Natural killer cell (primary cell): ENCODE data around the gene ABCA12. TPM values are rescaled to one million over a fixed set of nuclear protein-coding genes. Genes with fewer than 3 reads are reported as not detected.

ENCODE experiments used
- ATAC-seq, 3 donors: fragments of 150-1000 bp in 2 of 3; fragments of 200-7000 bp in 1 of 3; cut with Tn5 transposase; 1 replicate in 1 of 3; 2 replicates in 2 of 3; pipeline ENCODE4 v1.10.0; 2021; ENCODE audit warnings: mild to moderate bottlenecking in 2 of 3, moderate library complexity in 2 of 3
- DNase-seq, 2 donors: peaks; one replicate each; pipeline versions ENCODE4 v3.0.0 to v3.0.0-alpha.2; 2013 to 2021; ENCODE audit warnings: mixed read lengths in 1 of 2
- H3K27ac ChIP-seq: one replicate; pipeline ENCODE4 v1.5.1; 2013; ENCODE audit warnings: mild to moderate bottlenecking, low read length
- H3K27me3 ChIP-seq: one replicate; pipeline ENCODE4 v1.6.1; 2013; ENCODE audit warnings: low read length; ENCODE audit not compliant: control insufficient read depth, insufficient read depth
- H3K36me3 ChIP-seq: one replicate; pipeline ENCODE4 v1.6.1; 2013; ENCODE audit warnings: low read length; ENCODE audit not compliant: control insufficient read depth, insufficient read depth
- H3K4me1 ChIP-seq: one replicate; pipeline ENCODE4 v1.6.1; 2013; ENCODE audit warnings: low read length; ENCODE audit not compliant: control insufficient read depth, insufficient read depth
- H3K4me3 ChIP-seq: one replicate; pipeline ENCODE4 v1.5.1; 2013; ENCODE audit warnings: low read length
- H3K9me3 ChIP-seq: one replicate; pipeline ENCODE4 v1.6.1; 2013; ENCODE audit warnings: low read length; ENCODE audit not compliant: control insufficient read depth, insufficient read depth
- H3K27ac Mint-ChIP-seq, 2 donors: one replicate each; pipeline ENCODE4 v1.8.0; 2022; ENCODE audit warnings: mild to moderate bottlenecking in 2 of 2, mixed read lengths in 2 of 2, moderate library complexity in 1 of 2
- H3K27me3 Mint-ChIP-seq, 2 donors: one replicate each; pipeline ENCODE4 v1.8.0; 2022; ENCODE audit warnings: low read depth in 2 of 2, mixed read lengths in 2 of 2
- H3K36me3 Mint-ChIP-seq: one replicate; pipeline ENCODE4 v1.8.0; 2022; ENCODE audit warnings: mixed read lengths
- H3K4me1 Mint-ChIP-seq, 2 donors: one replicate each; pipeline ENCODE4 v1.8.0; 2022; ENCODE audit warnings: mixed read lengths in 2 of 2
- H3K4me3 Mint-ChIP-seq: one replicate; pipeline ENCODE4 v1.8.0; 2022; ENCODE audit warnings: mild to moderate bottlenecking, moderate library complexity, mixed read lengths
- H3K9me3 Mint-ChIP-seq, 2 donors: one replicate each; pipeline ENCODE4 v1.8.0; 2022; ENCODE audit warnings: mixed read lengths in 2 of 2
- CTCF ChIP-seq: fragments of 200-600 bp; IDR thresholded peaks from one replicate; pipeline ENCODE4 v1.8.0; 2022; ENCODE audit warnings: antibody characterized with exemption
- WGBS: methylation state at CpG from one replicate; pipeline ENCODE4 v1.1.7; 2013; ENCODE audit warnings: missing lambda C conversion rate; ENCODE audit not compliant: insufficient coverage; 5-methylcytosine and 5-hydroxymethylcytosine counted together
- intact Hi-C: fragments of 100-400 bp; cut with micrococcal nuclease; formaldehyde crosslinking; loops from one replicate; pipeline ENCODE4 v1.14.2; 2022
- total RNA-seq, 4 donors: library from RNA; stranded (reverse); fragments of 120-200 nt in 1 of 4; gene quantifications; one replicate each; pipeline versions ENCODE4 v1.2.3 to v1.2.4, GENCODE V29; 2013 to 2022

Gene ABCA12
- total RNA-seq, 3 donors from 2014 or later (not counting 1 experiment from before 2014, with no cell fraction given) = not detected

DNA sequence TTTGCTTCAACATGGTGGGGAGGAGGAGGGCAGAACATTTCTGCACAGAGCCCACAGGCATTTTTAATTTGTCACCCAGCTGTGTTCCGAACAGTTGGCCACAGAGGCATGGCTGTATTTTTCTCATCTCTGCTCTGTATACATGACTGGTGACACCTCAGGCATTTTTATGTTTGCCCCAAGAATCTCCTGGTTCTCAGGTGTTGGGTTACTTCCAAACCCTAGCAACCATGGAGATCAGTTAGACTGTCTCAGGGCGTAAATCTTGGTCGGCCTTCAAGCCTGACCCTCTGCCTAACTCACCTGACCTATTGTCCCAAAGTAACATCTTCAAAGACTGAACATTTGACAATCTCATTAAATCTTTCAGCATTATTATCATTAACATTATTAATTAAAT, 100.0 kb downstream of the ABCA12 start:
- no peaks in the 10 kb centered on the region for H3K4me1 Mint-ChIP-seq
- Histone ChIP-seq H3K9me3 (no peaks in the 10 kb centered on the region), H3K4me3 (no peak overlapping the region), H3K27ac (no peak overlapping the region), H3K4me1 (no peaks in the 10 kb centered on the region), H3K27me3 (no peaks in the 10 kb centered on the region), H3K36me3 (no peaks in the 10 kb centered on the region)
- intact Hi-C loops = no loop called here
- 90% methylated on average over 3 of the region's 3 CpGs for WGBS
- TF ChIP-seq CTCF = no peak
- no peak for ATAC-seq
- H3K27ac Mint-ChIP-seq = no peak overlapping the region
- no peaks in the 10 kb centered on the region for H3K36me3 Mint-ChIP-seq
- no peaks in the 10 kb centered on the region for H3K27me3 Mint-ChIP-seq
- no peak for DNase-seq
- no peak overlapping the region for H3K4me3 Mint-ChIP-seq
- H3K9me3 Mint-ChIP-seq = peaks cover 2 to 3% of the 10 kb centered on the region in 2 donors

DNA sequence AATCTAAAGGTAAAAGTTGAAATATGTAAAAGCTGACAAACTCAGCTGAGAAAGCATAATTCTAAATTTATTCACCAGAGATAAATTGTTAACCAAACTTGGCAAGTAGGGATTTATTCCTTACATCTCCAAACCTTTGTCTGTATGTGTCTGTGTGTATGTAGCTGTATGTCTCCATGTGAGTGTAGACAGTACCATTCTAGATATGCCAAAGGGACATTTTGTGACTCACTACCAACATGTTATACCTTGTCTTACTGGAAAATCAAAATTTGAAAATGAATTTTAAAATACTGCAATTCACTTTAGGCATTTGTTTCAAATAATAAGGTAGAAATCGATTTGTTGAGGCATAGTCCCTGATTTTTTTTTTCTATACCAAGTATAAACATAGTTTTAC, 102.1 kb downstream of the ABCA12 start:
- Mint-ChIP-seq H3K27ac (no peak overlapping the region), H3K4me3 (no peak overlapping the region), H3K4me1 (no peaks in the 10 kb centered on the region), H3K36me3 (no peaks in the 10 kb centered on the region), H3K27me3 (no peaks in the 10 kb centered on the region), H3K9me3 (peaks cover 2 to 3% of the 10 kb centered on the region in 2 donors)
- intact Hi-C loops = no loop called here
- no peaks in the 10 kb centered on the region for H3K27me3 ChIP-seq
- H3K4me3 ChIP-seq = no peak overlapping the region
- 100% methylated on average over 1 of the region's 1 CpG for WGBS
- H3K36me3 ChIP-seq = no peaks in the 10 kb centered on the region
- ATAC-seq = no peak
- H3K9me3 ChIP-seq = no peaks in the 10 kb centered on the region
- DNase-seq = no peak
- TF ChIP-seq CTCF = no peak
- no peaks in the 10 kb centered on the region for H3K4me1 ChIP-seq
- H3K27ac ChIP-seq = no peak overlapping the region

- no peak for DNase-seq
Measured at GRCh38 chr2:215034154-215034553, 104.3 kb downstream of the ABCA12 start.

More at GRCh38 chr2:215034154-215034553, 104.3 kb downstream of the ABCA12 start:
- H3K4me1 ChIP-seq = no peaks in the 10 kb centered on the region
- no peak overlapping the region for H3K27ac Mint-ChIP-seq
- no peak overlapping the region for H3K4me3 ChIP-seq
- no peaks in the 10 kb centered on the region for H3K4me1 Mint-ChIP-seq
- no peaks in the 10 kb centered on the region for H3K27me3 ChIP-seq
- no peaks in the 10 kb centered on the region for H3K36me3 ChIP-seq
- WGBS = 89% methylated on average over 3 of the region's 3 CpGs
- no peak for ATAC-seq
- no peaks in the 10 kb centered on the region for H3K9me3 ChIP-seq
- H3K27ac ChIP-seq = no peak overlapping the region
- intact Hi-C loops = no loop called here
- H3K36me3 Mint-ChIP-seq = no peaks in the 10 kb centered on the region
- TF ChIP-seq CTCF = no peak
- H3K27me3 Mint-ChIP-seq = no peaks in the 10 kb centered on the region
- peaks cover 2 to 3% of the 10 kb centered on the region in 2 donors for H3K9me3 Mint-ChIP-seq
- no peak overlapping the region for H3K4me3 Mint-ChIP-seq
